ENCODE measurements around the gene ENDOD1. TPM values are rescaled to one million over a fixed set of nuclear protein-coding genes. Genes with fewer than 3 reads are reported as not detected.

ENDOD1 gene
- total RNA-seq, 1 donor from 2014 or later, result 32.2 TPM

- Histone ChIP-seq H3K27ac (no peak overlapping the region), H3K36me3 (no peaks in the 10 kb centered on the region), H3K4me1 (no peaks in the 10 kb centered on the region), H3K4me3 (no peak overlapping the region), H3K27me3 (no peaks in the 10 kb centered on the region), H3K9me3 (no peaks in the 10 kb centered on the region)
- intact Hi-C loops (cut with DNase I), result no loop called here
- no peak for TF ChIP-seq CTCF (IDR thresholded peaks at IDR 0.05)
- DNase-seq, result no peak
- ATAC-seq, result no peak
Measured at GRCh38 chr11:95100191-95100648, 10.6 kb downstream of the ENDOD1 start.

- Histone ChIP-seq H3K27me3 (no peaks in the 10 kb centered on the region), H3K36me3 (no peaks in the 10 kb centered on the region), H3K4me1 (no peaks in the 10 kb centered on the region), H3K4me3 (no peak overlapping the region), H3K9me3 (no peaks in the 10 kb centered on the region), H3K27ac (no peak overlapping the region)
- intact Hi-C loops (cut with DNase I), result no loop called here
- TF ChIP-seq CTCF (IDR thresholded peaks at IDR 0.05), result no peak
- ATAC-seq (no peak), DNase-seq (no peak)
Measured at GRCh38 chr11:95100856-95101507, 11.3 kb downstream of the ENDOD1 start.

GRCh38 chr11:95101935-95102334 lies 12.3 kb downstream of the ENDOD1 start:
- H3K4me3 ChIP-seq, result no peak overlapping the region
- H3K4me1 ChIP-seq, result no peaks in the 10 kb centered on the region
- no peak overlapping the region for H3K27ac ChIP-seq
- intact Hi-C loops (cut with DNase I), result no loop called here
- TF ChIP-seq CTCF (IDR thresholded peaks at IDR 0.05), result no peak
- DNase-seq (no peak), ATAC-seq (no peak)
- no peaks in the 10 kb centered on the region for H3K27me3 ChIP-seq
- no peaks in the 10 kb centered on the region for H3K9me3 ChIP-seq
- no peaks in the 10 kb centered on the region for H3K36me3 ChIP-seq

GRCh38 chr11:95102733-95103132 lies 13.1 kb downstream of the ENDOD1 start:
- no peak for DNase-seq
- Histone ChIP-seq H3K9me3 (no peaks in the 10 kb centered on the region), H3K27me3 (no peaks in the 10 kb centered on the region), H3K4me1 (peaks cover 3% of the 10 kb centered on the region), H3K27ac (no peak overlapping the region), H3K36me3 (no peaks in the 10 kb centered on the region), H3K4me3 (no peak overlapping the region)
- TF ChIP-seq CTCF (IDR thresholded peaks at IDR 0.05), result no peak
- ATAC-seq, result no peak
- intact Hi-C loops (cut with DNase I), result no loop called here

- H3K4me3 ChIP-seq, result no peak overlapping the region
- H3K9me3 ChIP-seq, result no peaks in the 10 kb centered on the region
- H3K4me1 ChIP-seq, result peaks cover 6% of the 10 kb centered on the region
- no peak for TF ChIP-seq CTCF (IDR thresholded peaks at IDR 0.05)
- no peaks in the 10 kb centered on the region for H3K27me3 ChIP-seq
- no peak overlapping the region for H3K27ac ChIP-seq
- no peaks in the 10 kb centered on the region for H3K36me3 ChIP-seq
- intact Hi-C loops (cut with DNase I), result no loop called here
- no peak for DNase-seq
- ATAC-seq, result no peak
Measured at GRCh38 chr11:95103701-95104100, 14.1 kb downstream of the ENDOD1 start.

Data from upper lobe of right lung (tissue), 1 donor.